HG02642 (cell line): ENCODE data around the gene HBE1.

Experiments used
- ATAC-seq: cut with Tn5 transposase; IDR thresholded peaks from one replicate; pipeline ENCODE4 v1.9.1; 2021; ENCODE audit warnings: mild to moderate bottlenecking; ENCODE audit not compliant: unreplicated experiment, poor library complexity

HBE1 gene

DNA sequence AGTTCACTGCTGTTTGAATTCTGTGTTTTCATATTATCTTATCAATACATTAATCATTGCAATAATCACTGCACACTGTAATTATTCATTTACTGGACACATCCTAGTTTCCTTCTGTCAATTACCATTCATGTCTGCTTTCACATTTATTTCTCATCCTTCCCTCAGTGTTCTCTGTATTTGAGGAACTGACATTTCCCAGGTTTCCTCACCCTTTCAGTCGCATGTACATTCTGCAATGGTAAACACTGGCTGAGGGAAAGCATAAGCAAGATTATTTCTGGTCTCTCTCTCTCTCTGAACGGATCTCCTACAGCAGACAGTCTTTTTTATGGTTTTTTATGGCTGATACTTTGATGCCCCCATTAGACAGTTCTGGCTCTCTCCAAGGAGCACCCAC lies 31.3 kb downstream of the HBE1 start:
- no peak for ATAC-seq

DNA sequence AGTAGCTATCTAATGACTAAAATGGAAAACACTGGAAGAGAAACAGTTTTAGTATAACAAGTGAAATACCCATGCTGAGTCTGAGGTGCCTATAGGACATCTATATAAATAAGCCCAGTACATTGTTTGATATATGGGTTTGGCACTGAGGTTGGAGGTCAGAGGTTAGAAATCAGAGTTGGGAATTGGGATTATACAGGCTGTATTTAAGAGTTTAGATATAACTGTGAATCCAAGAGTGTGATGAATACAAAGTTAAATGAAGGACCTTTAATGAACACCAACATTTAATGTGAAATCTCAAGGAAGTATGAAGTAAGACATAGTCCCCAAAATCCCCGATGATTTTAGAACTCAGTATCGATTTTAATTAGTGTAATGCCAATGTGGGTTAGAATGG lies 32.3 kb downstream of the HBE1 start:
- no peak for ATAC-seq

DNA sequence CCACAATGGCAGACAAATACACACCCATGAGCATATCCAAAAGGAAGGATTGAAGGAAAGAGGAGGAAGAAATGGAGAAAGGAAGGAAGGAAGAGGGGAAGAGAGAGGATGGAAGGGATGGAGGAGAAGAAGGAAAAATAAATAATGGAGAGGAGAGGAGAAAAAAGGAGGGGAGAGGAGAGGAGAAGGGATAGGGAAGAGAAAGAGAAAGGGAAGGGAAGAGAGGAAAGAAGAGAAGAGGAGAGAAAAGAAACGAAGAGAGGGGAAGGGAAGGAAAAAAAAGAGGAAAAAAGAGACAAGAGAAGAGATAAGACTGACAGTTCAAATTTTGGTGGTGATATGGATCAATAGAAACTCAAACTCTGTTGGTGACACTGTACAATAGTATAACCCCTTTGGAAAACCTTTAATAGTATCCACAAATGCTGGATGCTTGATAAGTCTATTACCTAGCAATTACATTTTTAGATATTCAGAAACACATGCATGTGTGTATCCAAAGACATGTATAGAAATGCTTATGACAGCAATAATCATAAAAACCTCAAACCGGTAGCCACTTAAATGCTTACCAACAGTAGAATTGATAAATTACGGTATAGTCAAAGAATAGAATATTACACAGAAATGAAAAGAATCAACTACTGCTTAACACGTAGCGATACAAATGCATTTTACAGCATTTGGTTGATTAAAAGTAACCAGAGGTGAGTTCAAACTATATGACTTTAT lies 34.2 kb downstream of the HBE1 start:
- no peak for ATAC-seq

DNA sequence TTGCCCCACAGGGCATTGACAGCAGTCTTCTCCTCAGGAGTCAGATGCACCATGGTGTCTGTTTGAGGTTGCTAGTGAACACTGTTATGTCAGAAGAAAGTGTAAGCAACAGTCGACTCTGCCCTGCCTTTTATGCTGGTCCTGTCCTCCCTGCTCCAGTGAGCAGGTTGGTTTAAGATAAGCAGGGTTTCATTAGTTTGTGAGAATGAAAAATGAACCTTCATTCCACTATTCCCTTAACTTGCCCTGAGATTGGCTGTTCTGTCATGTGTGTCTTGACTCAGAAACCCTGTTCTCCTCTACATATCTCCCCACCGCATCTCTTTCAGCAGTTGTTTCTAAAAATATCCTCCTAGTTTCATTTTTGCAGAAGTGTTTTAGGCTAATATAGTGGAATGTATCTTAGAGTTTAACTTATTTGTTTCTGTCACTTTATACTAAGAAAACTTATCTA lies 35.3 kb downstream of the HBE1 start, which contains the start of gene HBD:
TSS of gene HBD (minus strand) at position 103 of the 454 bp plus-strand sequence. CDS start at position 53, 50 bp downstream.
- peak; percentile 76 for ATAC-seq

DNA sequence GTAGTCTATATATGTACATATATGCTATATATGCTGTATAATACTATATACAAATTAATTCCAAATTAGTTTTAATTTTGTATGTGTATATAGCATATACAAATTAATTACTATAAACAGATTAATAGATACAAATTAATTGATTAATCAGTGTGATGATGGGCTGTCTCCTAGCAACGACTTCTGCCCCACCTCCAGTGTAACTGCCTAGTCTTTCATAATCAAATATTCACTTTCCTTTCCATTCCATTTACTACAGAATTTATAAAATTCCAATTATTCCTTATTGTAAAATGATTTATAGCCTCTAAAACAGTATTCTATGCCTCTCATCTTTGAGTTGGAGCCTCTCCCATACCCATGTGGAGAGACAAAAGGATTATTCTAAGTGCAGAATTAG lies 36.4 kb downstream of the HBE1 start:
- no peak for ATAC-seq

DNA sequence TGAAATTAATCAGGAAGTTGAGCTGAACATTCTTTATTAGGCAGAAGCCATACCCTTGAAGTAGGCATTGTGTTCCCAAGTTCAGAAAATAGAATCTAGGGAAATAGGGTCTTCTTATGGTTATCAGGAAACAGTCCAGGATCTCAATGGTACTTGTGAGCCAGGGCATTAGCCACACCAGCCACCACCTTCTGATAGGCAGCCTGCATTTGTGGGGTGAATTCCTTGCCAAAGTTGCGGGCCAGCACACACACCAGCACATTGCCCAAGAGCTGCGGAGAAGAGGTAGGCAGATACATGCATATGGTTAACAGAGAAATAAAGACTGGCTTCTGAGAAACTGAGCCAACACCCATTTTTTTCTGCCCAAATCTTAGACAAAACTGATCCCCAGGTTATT lies 36.9 kb downstream of the HBE1 start:
- ATAC-seq = no peak

DNA sequence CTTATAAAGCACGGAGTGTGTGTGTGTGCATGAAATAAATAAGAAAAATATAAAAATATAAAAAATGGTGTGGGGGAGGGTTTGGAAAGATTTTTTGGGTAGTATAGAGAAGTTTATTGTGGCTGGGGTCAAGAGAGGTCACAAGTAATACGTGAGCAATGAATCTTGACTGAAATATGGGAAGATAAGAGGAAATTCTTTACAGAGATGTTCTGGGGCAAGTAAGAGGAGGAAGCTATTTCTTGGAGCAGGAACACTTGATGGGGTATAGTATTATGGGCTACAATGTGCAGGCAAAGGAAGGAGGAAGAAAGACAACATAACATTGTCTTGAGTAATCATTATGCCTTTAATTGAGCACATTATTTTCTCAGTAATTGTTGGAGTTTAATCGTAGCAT lies 37.6 kb downstream of the HBE1 start:
- ATAC-seq = no peak

DNA sequence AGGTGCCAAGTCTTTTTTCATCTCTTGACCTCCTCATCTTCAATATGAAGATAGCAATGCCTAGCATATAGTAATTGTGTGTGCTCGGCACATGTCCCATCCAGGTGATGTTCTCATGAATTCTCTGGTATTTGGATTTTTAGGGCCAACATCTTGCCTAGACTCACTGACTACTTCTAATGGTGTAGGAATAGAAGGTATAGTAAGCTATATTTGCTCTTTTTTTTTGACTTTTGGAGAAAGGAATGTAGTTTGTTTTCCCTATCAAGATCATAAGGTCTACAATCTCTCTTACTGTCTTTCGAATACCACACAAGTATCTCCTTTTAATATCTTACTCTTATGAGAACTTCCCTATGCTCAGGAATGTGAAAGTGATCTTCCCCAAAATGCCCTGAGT lies 38.6 kb downstream of the HBE1 start:
- no peak for ATAC-seq

DNA sequence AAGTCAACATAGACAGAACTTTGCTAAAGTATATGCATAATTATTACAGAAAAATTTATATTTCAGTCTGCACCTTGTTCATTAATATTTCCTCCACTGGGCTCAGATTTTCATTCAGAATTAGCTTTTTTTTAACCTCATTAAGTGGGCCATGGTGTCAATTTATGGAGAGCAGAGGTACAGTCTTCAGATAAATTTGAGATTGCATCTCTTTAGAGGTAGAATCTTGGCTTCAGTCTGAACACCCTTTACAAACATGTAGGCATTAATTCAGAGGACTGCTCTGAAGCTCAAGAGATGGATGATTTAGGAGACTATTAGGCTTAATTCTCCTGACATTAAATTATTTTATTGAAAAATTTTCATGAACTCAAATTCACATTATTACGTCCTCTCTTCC lies 39.5 kb downstream of the HBE1 start:
- no peak for ATAC-seq

DNA sequence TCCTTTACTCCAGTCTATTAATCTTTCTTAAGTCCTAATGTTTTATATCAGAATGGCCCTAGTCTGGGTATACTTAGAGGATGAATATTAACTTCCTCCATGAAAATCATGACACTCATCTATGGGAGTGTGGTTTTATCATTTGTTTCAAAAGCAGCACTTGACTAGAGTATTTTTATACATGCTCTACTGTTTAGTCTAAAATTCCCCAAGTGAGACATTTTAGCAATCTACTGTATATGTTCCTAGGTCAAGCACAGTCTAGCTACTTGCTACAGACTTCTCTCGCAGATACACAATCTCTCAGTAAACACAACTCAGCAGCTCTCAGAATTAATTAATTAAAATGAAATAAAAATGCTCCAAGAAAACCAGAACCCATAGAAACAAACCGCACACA lies 39.9 kb downstream of the HBE1 start:
- no peak for ATAC-seq

DNA sequence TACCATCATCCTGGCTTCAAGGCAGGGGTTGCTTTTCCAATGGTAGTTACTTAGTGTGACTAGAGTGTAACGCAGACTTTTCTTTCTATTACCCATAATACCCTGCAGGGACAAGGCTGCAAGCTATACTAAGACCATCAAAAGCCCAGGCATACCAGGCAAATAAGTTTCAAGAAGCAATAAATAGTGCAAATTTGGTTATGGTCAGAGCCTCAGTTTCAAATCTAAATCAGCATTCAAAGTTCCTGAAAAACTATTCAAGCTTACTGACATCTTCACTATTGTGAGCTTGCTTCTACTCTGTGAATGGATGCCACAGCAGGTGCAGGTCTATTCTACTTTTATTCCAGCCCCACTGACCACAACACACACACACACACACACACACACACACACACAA lies 40.4 kb downstream of the HBE1 start:
- ATAC-seq = no peak

DNA sequence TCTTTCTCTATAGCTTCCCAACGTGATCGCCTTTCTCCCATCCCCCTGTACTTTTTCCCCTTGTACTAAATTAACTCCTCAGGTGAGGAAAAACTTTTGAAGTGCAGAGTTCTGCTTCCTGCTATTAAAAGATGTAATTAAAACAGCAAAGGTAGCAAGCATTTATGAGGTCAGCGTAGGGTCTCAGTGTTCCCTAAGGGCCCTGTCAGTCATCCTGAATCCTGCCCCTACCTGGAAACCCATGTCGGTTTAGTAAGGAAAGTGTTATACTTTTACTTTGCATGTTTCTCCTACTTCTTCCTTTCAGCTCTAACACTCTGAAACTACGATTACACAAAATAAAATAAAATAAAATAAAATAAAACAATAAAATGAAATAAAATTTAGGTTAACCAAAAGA lies 41.6 kb downstream of the HBE1 start:
- ATAC-seq = no peak

DNA sequence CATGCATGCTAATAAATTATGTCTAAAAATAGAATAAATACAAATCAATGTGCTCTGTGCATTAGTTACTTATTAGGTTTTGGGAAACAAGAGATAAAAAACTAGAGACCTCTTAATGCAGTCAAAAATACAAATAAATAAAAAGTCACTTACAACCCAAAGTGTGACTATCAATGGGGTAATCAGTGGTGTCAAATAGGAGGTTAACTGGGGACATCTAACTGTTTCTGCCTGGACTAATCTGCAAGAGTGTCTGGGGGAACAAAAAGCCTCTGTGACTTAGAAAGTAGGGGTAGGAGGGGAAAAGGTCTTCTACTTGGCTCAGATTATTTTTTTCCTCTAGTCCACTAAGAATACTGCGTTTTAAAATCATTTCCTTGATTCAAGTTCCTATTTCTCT lies 42.1 kb downstream of the HBE1 start:
- no peak for ATAC-seq

DNA sequence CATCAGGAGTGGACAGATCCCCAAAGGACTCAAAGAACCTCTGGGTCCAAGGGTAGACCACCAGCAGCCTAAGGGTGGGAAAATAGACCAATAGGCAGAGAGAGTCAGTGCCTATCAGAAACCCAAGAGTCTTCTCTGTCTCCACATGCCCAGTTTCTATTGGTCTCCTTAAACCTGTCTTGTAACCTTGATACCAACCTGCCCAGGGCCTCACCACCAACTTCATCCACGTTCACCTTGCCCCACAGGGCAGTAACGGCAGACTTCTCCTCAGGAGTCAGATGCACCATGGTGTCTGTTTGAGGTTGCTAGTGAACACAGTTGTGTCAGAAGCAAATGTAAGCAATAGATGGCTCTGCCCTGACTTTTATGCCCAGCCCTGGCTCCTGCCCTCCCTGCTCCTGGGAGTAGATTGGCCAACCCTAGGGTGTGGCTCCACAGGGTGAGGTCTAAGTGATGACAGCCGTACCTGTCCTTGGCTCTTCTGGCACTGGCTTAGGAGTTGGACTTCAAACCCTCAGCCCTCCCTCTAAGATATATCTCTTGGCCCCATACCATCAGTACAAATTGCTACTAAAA lies 42.9 kb downstream of the HBE1 start, which contains the start of gene HBB:
TSS of gene HBB (minus strand) at position 340 of the 579 bp plus-strand sequence. CDS start at position 290, 50 bp downstream.
- ATAC-seq = no peak

DNA sequence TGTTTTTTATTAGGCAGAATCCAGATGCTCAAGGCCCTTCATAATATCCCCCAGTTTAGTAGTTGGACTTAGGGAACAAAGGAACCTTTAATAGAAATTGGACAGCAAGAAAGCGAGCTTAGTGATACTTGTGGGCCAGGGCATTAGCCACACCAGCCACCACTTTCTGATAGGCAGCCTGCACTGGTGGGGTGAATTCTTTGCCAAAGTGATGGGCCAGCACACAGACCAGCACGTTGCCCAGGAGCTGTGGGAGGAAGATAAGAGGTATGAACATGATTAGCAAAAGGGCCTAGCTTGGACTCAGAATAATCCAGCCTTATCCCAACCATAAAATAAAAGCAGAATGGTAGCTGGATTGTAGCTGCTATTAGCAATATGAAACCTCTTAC lies 44.3 kb downstream of the HBE1 start:
- ATAC-seq = no peak

DNA sequence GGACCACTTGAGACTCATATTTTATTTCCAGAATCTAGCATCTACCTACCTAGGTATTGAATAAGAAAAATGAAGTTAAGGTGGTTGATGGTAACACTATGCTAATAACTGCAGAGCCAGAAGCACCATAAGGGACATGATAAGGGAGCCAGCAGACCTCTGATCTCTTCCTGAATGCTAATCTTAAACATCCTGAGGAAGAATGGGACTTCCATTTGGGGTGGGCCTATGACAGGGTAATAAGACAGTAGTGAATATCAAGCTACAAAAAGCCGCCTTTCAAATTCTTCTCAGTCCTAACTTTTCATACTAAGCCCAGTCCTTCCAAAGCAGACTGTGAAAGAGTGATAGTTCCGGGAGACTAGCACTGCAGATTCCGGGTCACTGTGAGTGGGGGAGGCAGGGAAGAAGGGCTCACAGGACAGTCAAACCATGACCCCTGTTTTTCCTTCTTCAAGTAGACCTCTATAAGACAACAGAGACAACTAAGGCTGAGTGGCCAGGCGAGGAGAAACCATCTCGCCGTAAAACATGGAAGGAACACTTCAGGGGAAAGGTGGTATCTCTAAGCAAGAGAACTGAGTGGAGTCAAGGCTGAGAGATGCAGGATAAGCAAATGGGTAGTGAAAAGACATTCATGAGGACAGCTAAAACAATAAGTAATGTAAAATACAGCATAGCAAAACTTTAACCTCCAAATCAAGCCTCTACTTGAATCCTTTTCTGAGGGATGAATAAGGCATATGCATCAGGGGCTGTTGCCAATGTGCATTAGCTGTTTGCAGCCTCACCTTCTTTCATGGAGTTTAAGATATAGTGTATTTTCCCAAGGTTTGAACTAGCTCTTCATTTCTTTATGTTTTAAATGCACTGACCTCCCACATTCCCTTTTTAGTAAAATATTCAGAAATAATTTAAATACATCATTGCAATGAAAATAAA lies 44.9 kb downstream of the HBE1 start:
- ATAC-seq = no peak

DNA sequence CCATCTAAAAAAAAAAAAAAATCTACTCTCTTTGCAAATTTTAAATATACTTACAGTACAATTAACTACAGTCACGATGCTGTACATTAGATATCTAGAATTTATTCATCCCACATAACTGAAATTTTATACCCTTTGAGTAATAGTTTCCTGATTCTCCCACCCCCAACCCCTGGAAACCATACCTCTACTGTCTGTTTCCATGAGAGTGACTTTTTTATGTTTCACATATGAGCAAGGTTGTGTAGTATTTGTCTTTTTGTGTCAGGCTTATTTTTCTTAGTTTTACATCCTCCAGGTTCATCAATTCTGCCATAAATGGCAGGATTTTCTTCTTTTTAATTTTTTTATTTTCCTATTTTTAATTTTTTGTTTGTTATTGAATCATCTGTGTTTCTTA lies 46.1 kb downstream of the HBE1 start:
- no peak for ATAC-seq

DNA sequence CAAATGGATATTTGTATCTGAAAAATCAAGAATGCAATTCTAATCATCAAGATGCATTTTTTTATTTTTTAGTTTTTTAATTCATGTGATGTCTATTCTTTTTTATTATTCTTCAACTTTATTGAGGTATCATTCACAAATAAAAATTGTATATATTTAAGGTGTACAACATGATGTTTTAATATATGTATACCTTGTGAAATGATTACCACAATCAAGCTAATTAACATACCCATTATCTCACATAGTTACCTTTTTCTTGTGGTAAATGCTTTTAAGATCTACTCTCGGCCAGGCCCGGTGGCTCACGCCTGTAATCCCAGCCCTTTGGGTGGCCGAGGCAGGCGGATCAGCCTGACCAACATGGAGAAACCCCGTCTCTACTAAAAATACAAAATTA lies 46.6 kb downstream of the HBE1 start:
- ATAC-seq = no peak
